Limb (tissue), 2 donors: Measurements from ENCODE around the gene SIM2.

Source experiments
- DNase-seq, 2 donors: peaks; one replicate each; pipeline ENCODE4 v3.0.0-alpha.2; 2016; ENCODE audit errors: extremely low spot score in 2 of 2

The SIM2 gene

GRCh38 chr21:36686955-36687354 lies 12.0 kb upstream of the SIM2 start:
- DNase-seq: no peak

GRCh38 chr21:36688324-36688723 lies 10.6 kb upstream of the SIM2 start:
- no peak for DNase-seq

- no peak for DNase-seq
Observed at GRCh38 chr21:36689324-36689723, 9.6 kb upstream of the SIM2 start.

DNA sequence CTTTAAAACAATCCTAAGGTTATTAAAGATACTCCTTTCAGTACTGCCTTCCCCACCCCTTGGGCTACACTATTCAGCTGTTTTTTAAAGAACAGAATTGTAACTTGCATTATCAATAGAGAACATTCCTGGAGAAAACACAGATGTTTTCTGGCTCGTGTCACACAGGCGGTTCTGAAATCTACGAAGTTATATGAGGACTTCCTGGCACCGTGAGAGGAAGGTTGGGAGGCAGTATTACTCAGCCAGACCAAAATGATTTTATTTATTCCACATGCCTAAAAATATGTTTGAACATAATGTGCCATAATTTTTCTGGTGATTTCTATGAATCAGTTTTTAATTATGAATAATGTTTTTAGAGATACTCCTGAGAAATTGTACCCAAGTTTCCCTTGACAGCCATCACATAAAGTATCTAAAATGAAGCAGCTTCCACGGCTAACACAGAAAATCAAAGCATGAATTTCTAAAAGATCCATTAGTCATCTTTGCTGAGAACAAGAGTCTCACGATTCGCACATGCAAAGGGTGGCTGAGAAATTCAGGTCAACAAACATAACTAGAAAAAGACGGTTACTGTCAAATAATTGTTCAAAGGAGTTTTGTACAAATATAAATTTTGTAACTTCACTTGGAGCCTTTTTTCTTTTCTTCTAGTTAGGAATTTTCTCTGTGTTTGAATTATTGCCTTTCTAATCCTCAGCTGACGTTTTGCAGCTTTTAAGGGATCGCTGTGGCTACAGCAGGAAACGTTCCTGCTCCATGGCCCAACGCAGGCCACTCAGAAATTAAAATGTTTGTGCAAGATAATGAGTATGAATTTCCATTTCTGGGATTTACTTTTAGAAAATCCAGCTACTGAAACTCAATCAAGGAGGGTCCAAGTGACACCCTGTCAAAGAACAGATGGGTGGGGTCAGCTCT lies 8.0 kb upstream of the SIM2 start:
- DNase-seq: no peak

GRCh38 chr21:36691555-36692041 lies 7.3 kb upstream of the SIM2 start:
- DNase-seq: peak in 1 of 2 donors; percentile 42

GRCh38 chr21:36692114-36692834 lies 6.6 kb upstream of the SIM2 start:
- DNase-seq: peak in 1 of 2 donors; percentile 67

DNA sequence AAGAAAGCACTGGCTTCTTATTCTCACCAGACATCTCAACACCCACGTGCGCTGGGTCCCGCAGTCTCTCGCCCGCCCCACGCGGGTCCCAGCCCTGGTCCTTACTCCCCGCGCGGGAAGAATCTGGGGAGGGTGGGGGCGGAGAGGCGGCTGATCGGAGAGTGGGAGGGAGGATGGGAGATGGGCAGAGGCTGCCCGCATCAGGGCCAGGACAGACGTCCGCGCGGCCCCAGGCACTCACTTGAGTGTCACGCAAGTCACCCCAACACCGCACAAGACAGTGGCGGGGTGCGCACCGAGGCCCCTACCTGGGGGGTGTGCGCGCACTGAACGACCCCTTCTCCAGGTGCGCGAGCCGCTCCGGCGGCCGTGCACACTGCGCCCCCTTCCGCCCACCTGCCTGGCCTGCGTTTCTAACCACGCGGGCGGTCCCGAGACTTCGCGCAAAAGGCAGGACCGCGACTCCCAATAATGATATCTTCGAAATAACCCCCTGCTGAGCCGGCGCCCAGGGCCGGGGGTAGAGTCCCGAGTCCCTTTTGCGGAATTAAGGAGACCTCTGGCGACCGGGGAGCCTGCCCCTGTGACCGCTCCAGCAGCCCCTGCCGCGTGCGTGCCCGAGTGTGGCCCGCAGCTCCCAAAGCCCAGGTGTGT lies 6.0 kb upstream of the SIM2 start:
- DNase-seq: peak in 1 of 2 donors; percentile 77

- DNase-seq: peak in 1 of 2 donors; percentile 48
Observed at GRCh38 chr21:36693489-36694030, 5.4 kb upstream of the SIM2 start.

- DNase-seq: peak in 1 of 2 donors; percentile 43
Observed at GRCh38 chr21:36694031-36694515, 4.8 kb upstream of the SIM2 start.

GRCh38 chr21:36694593-36695282 lies 4.2 kb upstream of the SIM2 start:
- no peak for DNase-seq

GRCh38 chr21:36695283-36695634 lies 3.7 kb upstream of the SIM2 start:
- no peak for DNase-seq

DNA sequence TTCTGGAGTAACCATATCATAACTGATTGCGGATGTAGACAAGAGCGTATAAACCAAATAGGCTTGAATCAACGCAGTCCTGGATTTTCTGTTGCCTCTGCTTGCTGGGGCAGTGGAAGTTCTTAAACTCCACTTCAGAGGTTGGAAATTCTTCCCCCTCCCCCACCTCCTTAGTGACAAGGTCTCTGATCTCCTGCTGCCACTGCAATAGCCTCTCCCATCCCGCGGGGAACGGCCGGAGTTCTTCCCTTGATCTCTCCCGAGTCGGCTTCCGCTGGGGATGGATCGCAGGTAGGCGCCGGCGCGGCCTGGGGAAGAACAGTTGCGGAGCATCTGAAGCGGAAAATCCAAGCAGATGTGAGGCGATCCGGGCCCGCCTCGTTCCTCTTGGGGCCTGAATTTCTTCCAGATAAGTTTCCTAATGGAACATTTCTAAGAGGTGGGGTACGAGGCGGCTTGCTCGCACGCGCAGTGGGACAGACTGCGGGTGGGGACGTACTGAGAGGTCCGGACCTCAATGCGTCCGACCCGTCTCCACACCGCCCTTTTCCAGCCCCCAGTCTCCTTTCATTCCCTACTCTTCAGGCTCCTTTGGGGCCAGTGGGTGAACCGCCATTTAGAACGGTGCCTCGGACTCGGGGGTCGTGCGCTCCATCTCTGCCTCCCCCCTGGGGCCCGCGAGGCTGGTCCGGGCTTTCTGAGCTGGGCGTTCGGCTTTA lies 3.1 kb upstream of the SIM2 start:
- peak in 1 of 2 donors; percentile 59 for DNase-seq

GRCh38 chr21:36696390-36697059 lies 2.4 kb upstream of the SIM2 start:
- DNase-seq: peak in 1 of 2 donors; percentile 42

DNA sequence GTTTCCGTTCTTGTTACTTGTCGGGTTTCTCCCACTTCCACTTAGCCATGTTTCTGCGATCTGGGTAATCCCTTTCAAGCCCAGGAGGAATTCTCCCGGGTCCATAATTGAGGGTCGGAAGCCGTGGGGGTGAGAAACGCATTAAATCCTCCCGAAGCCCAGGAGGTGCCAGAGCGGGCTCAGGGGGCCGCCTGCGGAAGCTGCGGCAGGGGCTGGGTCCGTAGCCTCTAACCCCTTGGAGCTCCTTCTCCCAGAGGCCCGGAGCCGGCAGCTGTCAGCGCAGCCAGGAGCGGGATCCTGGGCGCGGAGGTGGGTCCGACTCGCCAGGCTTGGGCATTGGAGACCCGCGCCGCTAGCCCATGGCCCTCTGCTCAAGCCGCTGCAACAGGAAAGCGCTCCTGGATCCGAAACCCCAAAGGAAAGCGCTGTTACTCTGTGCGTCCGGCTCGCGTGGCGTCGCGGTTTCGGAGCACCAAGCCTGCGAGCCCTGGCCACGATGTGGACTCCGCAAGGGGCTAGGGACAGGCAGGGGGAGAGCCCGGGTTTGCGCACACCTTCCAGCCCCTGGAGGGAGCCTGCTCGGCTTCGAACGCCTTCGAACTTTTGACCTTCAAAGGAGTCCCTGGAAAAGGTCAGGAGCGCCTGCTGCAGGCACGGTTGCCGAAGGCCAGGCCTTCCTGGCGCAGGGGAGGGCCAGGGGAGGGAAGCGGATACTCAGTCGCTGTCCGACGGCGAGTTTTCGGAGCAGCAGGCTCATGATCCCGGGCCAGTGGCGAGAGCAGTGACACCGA lies 1.7 kb upstream of the SIM2 start:
- peak in 1 of 2 donors; percentile 51 for DNase-seq

GRCh38 chr21:36697851-36698384 lies 997 bp upstream of the SIM2 start:
- no peak for DNase-seq

DNA sequence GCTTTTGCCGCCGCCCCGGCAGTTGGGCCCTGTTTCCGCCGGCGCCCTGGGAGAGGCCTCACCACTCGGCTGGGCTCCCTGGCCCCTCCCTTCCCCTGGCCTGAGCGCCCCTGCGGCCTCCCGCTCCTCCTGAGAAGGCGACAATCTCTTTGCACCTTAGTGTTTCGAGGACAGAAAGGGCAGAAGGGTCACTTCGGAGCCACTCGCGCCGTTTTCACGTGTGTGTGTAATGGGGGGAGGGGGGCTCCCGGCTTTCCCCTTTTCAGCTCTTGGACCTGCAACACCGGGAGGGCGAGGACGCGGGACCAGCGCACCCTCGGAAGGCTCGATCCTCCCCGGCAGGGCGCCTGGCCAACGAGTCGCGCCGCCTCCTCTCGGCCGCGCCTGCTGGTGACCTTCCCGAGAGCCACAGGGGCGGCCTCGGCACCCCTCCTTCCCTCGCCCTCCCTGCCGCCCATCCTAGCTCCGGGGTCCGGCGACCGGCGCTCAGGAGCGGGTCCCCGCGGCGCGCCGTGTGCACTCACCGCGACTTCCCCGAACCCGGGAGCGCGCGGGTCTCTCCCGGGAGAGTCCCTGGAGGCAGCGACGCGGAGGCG lies 432 bp upstream of the SIM2 start:
- peak in 1 of 2 donors; percentile 61 for DNase-seq

DNA sequence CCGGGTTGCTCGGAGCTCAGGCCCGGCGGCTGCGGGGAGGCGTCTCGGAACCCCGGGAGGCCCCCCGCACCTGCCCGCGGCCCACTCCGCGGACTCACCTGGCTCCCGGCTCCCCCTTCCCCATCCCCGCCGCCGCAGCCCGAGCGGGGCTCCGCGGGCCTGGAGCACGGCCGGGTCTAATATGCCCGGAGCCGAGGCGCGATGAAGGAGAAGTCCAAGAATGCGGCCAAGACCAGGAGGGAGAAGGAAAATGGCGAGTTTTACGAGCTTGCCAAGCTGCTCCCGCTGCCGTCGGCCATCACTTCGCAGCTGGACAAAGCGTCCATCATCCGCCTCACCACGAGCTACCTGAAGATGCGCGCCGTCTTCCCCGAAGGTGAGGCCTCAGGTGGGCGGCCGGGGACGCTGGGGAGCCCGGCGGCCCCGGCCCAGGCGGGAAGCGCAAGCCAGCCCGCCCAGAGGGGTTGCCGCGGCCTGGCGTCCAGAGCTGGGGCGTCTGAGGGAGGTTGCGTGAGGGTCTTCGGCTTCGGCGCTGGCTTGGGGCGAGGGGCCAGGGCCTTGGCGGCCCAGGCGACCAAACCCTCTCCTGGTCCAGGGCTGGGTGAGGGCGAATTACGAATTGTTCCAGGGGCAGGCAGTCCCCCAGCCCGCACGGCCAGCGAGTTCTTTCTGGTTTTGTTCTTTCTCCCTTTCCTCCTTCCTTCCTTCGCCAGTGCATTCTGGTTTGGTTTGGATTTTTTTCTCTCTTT lies 805 bp downstream of the SIM2 start:
- peak in 1 of 2 donors; percentile 43 for DNase-seq
